NK-92 (cell line): ENCODE data around the gene MRE11.

Source experiments
- DNase-seq: peaks from one replicate; lab custom pipeline; 2025; ENCODE audit not compliant: unreplicated experiment; lab: John Stamatoyannopoulos, UW

MRE11 gene

GRCh38 chr11:94493281-94494125 is at the start of gene MRE11, which contains the start of gene ANKRD49:
MRE11 (minus strand) TSS chr11:94493844; CDS start chr11:94492801, 1,043 bp downstream.
ANKRD49 (plus strand) TSS chr11:94493984; CDS start chr11:94496694, 2,710 bp downstream.
- peak; percentile 88 for DNase-seq

- no peak for DNase-seq
These were observed 45.8 kb upstream of the MRE11 start for GRCh38 chr11:94539420-94539819.

GRCh38 chr11:94537031-94537600 is 43.5 kb upstream of the MRE11 start:
- DNase-seq: no peak

GRCh38 chr11:94536386-94536785 is 42.7 kb upstream of the MRE11 start:
- no peak for DNase-seq

GRCh38 chr11:94533696-94534630 is 40.3 kb upstream of the MRE11 start:
- DNase-seq: no peak

- DNase-seq: no peak
These were observed 39.6 kb upstream of the MRE11 start for GRCh38 chr11:94533206-94533605.

- DNase-seq: no peak
These were observed 38.6 kb upstream of the MRE11 start for GRCh38 chr11:94532211-94532610.

GRCh38 chr11:94528551-94528950 is 34.9 kb upstream of the MRE11 start:
- no peak for DNase-seq

GRCh38 chr11:94526645-94527438 is 33.2 kb upstream of the MRE11 start:
- DNase-seq: no peak

GRCh38 chr11:94525546-94526324 is 32.1 kb upstream of the MRE11 start:
- no peak for DNase-seq

- no peak for DNase-seq
These were observed 30.7 kb upstream of the MRE11 start for GRCh38 chr11:94524341-94524740.

GRCh38 chr11:94521684-94522083 is 28.0 kb upstream of the MRE11 start:
- no peak for DNase-seq

GRCh38 chr11:94519478-94520084 is 25.9 kb upstream of the MRE11 start:
- DNase-seq: no peak

GRCh38 chr11:94518300-94518699 is 24.7 kb upstream of the MRE11 start:
- no peak for DNase-seq

GRCh38 chr11:94516725-94517124 is 23.1 kb upstream of the MRE11 start:
- no peak for DNase-seq

- no peak for DNase-seq
These were observed 21.8 kb upstream of the MRE11 start for GRCh38 chr11:94515398-94515797.

GRCh38 chr11:94513091-94513490 is 19.4 kb upstream of the MRE11 start:
- no peak for DNase-seq

GRCh38 chr11:94511932-94512781 is 18.5 kb upstream of the MRE11 start, which contains the start of gene C11orf97:
C11orf97 (plus strand) TSS chr11:94512461; CDS start chr11:94512529, 68 bp downstream.
- no peak for DNase-seq
